NCI-H1694 treated with DMSO at 0.1 percent for 48 hours (cell line): ENCODE data around the gene RGS7.
"Not testable (repeated sequence)": the region's sequence is repeated elsewhere in the genome, so short reads cannot be mapped to it uniquely, and the experiment has no call there.

ENCODE experiments used
- DNase-seq: peaks from one replicate; lab custom pipeline; 2025; lab: John Stamatoyannopoulos, UW

Gene RGS7

DNA sequence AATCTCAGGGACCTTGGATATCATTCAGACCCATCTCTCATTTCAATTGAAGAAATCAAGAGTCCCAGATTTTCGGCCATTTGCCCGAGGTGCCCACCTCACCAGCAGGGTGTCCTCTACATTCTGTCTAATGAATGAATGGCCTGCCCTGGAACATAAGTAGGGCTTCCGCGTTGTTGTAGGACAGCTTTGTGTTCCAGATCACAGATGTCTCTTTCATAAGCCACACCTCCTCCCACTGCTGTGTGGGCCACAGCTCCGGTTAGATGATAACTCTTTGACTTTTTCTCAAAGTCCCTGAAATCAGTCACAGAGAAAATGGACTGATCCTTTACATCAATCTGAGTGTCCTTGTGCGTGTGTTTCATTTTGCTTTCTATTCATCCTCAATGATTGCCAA lies 144.4 kb downstream of the RGS7 start:
- DNase-seq = no peak

DNA sequence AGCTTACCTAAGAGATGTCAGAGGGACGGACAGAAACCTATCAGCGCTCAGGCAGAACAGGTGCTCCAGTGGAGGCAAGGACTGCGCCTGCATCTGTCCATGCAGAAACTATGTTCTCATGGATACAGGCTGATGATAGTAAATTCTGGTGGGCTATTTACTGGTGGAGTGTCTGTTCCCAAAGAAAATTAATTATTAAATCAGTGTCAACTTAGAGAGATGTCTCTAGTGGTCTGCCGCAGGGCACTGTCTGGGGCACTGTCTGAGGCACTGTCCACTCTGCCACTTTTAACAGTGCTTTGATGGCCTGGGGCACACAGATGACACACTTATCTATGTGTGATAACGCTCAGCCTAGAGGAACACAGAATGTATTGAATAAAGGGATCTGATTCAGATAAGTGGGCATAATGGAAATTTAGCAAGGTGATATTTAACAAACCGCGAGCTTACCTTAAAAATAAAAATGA lies 148.1 kb downstream of the RGS7 start:
- no peak for DNase-seq

DNA sequence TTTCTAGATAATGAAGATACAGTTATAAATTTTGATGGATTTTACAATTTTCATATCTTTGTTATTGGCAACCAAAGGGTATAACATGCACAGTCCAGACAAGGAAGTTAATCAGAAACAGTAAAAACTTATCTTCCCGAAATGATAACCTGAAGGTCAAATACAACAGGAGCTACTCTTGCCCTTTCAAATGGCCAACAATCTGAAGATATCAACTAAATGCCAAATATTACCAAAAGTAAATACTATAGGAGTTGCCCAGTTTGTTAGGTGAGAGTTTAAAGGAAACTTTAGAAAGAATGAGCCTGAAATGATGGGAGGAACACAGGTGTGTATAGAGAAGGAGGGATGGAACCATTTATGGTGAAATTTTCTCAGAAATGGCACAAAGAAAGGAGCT lies 153.2 kb downstream of the RGS7 start:
- DNase-seq = no peak

DNA sequence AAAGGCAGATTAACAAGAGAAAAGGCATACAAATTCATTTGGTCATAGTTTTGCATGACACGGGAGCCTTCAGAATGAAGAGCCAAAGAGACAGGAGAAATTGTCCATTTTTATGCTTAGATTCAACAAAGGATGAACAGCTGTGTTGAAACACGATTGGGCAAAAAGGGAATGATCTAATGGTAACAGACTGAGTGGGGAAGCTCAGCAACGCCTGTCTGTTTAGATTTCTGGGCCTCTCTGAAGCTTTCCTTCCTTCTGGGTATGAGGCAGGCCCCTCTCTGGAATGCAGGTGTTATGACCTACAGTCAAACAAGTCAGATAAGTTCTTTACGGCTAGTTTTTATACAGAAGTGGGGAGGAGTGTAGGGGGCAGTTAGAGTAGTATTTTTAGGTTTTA lies 154.6 kb downstream of the RGS7 start:
- no peak for DNase-seq

DNA sequence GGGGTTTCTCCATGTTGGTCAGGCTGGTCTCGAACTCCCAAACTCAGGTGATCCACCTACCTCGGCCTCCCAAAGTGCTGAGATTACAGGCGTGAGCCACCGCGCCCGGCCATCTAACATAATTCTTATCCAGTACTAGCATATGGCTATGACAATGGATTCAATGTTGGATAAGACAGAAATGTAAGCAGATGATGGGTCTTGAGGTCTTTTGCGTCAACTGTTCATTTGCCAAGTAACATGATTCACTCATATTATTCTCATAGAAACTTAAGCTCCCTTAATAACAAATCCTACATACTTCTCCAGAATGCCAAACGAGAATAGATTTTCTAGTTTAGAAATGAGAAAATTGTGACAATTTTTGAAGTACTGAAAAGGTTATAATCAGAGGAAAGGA lies 170.3 kb downstream of the RGS7 start:
- no peak for DNase-seq

DNA sequence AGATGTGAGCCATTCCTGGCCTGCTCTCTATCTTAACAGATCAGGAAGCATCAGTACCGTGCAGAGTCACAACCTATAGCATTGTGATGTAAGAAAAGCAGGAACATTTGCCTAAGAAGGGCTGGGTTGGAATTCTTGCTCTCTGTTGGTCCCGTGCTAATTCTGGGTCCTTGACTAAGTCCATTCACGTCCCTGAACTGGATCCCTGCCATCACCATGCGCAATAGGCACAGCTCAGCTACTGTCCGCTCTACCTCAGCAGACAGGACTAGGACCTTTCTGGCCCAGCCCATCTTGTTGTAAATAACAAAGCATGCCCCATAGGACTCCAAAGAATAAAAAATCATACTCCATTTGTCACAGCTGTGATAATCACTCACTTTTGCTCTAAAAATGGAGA lies 175.0 kb downstream of the RGS7 start:
- no peak for DNase-seq

DNA sequence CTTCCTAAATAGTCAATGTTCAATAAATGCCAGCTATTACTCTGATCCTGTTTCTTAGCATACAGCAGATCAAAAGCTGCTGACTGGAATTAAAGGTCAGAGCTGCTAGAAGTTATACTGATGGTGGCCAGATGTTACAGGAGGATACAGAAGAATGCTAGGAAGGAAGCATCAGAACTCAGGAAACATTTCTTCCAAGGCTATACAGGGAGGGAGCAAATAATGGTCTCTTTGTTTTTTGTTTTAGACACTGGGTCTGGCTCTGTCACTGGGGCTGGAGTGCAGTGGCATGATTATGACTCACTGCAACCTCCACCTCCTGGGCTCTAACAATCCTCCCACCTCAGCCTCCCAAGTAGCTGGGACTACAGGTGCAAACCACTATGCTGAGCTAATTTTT lies 175.5 kb downstream of the RGS7 start:
- DNase-seq = no peak

DNA sequence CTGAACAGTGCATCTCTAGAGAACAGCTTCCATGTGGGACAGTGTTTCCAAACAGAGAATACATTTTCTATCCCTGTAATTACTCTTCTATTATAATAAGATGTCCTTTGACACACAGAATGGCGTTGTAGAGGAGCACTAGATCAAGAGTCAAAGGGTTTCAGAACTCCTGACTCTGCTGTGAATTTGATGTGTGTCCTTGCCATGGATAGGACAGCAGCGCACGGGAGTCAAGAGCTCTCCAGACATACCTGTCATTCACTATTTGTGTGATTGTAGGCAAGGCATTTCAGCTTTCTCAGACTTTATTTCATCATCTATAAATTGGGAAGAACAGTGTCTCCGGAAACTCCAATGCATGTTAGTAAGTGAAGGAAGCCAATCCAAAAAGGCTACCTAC lies 176.4 kb downstream of the RGS7 start:
- DNase-seq = no peak

DNA sequence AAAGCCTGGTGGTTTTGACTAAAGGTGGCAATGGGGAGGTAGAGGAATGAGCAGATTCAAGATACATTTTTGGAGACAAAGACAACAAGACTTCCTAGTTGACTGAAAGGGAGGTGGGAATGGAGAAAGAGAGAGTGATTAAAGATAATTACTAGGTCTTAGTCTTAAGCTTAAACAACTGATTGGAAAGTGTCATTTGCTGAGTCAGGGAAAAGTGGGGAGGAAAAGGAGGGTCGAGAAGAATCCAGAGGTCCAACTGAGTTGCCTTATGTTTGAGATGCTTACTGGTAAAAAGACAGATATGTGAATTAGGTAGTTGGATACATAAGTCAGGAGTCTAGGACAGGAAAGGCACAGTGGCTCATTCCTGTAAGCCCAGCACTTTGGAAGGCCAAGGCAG lies 179.3 kb downstream of the RGS7 start:
- no peak for DNase-seq

DNA sequence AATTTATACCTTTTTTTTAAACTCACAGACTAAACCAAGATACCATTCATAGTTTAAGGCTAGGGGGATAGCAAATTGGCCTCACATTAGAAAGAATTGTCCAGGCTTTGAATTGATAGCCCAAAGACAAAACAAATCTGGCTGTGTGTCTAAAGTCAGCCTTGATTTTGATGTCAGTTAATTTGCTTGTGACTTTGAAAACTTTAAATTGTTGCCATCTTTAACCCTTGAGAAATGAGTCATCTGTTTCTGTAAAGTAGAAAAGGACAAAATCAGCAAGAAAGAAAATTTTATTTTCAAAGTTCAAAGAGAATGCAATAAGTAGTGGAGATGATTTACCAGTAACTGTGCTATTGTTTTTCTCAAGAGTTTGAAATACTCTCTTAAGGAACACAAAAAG lies 184.5 kb downstream of the RGS7 start:
- DNase-seq = no peak

DNA sequence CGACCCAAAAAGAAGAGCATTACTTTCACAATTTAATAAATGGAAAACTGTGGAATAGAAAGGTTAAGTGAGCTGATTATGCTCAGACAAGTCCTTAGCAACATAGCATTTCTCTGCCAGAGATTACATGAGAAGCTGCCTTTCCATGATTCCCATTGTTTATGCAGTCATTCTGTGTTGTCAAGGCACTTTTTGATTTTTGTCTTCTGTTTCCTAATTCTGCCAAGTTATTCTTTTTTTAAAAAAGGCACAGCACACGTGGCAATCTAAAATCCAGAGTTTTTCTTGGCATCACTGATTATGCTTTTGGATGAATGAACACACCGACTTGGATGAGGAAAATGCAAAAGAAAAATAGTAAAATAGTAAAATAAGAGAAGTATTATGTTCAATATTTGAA lies 185.0 kb downstream of the RGS7 start:
- no peak for DNase-seq

DNA sequence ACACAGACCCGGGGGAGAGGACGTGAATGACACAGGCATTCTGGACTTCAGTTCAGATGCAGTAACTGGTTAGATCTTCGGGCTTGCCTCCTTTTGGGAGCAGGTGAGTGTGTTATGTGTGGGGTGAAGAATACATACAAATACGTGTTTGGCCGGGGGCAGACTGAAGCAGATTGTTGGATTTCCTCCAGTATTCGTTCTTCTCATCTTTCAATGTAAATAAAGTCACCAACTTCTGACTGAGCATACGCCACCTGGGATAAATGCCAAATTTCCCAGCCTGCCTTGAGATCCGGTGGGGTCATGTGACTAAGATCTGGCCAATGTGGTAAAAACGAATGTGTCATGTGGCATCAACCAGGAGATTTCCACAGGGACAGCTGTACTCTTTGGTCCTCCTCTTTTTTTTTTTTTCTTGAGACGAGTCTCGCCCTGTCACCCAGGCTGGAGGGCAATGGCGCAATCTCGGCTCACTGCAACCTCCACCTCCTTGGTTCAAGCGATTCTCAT lies 189.8 kb downstream of the RGS7 start:
- DNase-seq = peak; percentile 4

DNA sequence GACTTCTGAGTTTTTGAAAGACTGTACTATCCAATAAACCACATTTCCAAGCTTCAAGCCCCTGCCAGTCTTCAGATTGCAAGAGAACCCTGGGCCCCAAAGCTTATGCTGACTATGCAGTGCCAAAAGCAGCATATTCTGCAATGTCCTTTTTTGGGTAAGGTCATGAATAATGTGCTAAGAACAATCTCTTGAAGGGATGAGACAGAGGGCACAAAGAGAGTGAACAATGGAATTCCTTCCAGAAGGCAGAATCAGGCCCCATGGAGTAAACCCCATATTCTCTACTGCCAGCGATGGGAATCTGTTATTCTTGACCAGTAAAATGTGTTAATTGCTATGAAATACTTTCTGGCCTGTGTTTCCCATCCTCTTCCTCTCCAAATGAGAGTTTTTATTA lies 190.4 kb downstream of the RGS7 start:
- DNase-seq = no peak

DNA sequence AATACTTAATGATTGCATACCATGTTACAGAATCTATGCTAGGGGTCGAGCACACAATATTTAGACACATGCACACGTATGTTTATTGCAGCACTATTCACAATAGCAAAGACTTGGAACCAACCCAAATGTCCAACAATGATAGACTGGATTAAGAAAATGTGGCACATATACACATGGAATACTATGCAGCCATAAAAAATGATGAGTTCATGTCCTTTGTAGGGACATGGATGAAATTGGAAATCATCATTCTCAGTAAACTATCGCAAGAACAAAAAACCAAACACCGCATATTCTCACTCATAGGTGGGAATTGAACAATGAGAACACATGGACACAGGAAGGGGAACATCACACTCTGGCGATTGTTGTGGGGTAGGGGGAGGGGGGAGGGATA lies 191.7 kb downstream of the RGS7 start:
- not testable (repeated sequence) for DNase-seq

DNA sequence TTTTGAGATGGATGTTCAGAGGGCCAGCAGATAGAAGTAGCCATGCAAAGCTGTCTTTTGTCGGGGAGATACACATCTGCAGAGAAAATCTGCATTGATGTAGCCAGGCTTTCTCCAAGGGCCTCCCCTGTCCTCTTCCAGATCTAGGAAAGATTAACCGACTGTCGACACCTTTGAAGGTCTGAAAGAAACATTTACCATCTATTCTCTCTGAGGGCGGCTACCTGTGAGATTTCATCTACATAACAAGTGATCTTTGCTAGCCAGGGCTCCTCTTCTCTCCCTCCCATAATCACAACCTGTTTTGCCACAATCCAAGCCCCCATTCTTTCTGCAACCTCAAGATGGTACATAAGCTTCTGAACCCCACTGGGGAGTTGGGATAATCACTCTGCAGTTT lies 193.6 kb downstream of the RGS7 start:
- DNase-seq = no peak

DNA sequence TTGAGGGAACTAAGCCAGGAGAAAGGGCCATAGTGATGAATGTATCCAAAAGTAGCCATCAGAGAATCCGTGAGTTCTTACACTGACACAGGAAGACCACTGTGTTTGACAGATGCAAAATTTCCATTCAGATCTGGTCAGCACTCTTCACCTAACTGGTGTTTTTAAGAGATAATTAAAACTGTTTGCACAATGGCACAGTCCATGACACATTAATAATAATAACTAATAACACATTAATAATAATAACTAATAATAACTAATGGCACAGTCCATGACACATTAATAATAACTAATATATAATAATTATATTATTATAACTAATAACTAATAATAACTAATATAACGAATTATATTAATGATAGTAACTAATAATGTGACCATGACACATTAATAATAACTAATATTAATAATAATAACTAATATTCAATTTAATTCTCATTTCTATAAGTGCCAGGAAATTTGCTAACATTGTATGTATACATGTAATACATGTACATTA lies 195.8 kb downstream of the RGS7 start:
- DNase-seq = no peak

DNA sequence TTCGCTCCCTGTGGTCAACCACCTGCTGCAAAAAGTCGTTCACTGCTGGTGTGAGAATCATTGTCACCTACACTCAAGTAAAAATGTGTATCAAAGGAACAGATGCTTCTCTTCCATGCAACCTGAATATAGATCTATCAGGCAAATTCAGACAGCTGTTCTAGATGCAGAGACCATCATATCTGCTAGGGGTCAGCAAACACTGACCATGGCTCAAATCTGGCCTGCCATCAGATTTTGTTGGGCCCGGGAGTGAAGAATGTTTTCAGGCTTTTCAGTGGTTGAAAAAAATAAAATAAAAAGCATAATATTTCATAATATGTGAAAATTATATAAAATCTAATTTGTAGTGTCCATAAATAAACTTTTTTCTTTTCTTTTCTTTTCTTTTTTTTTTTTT lies 199.6 kb downstream of the RGS7 start:
- no peak for DNase-seq

DNA sequence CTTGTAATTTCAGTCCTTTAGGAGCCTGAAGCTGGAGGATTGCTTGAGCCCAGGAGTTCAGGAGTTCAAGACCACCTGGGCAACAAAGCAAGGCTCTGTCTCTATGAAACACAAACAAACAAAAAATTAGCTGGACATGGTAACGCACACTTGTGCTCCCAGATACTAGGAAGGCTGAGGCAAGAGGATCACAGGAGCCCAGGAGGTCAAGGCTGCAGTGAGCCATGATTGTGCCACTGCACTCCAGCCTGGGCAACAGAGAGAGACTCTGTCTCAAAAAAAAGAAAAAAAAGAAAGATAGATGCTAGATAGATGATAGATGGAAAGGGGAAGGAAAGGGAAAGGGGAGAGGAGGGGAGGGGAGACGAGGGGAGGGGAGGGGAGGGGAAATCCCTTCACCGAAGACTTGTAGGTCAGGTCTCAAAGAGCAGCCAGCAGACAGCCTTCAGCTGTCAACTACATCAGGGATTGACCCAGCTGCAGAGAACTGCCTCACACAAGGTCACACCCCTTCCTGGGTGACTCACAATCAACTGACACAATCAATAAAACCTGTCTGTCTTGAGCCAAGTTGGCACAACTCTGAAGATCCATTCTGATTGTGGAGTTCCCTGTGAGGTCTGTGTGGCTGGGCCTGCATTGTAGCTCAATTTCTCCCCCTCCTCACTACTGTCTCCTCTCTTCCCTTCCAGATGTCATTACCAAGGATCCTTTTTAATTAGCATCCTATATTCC lies 200.6 kb downstream of the RGS7 start:
- DNase-seq = no peak

DNA sequence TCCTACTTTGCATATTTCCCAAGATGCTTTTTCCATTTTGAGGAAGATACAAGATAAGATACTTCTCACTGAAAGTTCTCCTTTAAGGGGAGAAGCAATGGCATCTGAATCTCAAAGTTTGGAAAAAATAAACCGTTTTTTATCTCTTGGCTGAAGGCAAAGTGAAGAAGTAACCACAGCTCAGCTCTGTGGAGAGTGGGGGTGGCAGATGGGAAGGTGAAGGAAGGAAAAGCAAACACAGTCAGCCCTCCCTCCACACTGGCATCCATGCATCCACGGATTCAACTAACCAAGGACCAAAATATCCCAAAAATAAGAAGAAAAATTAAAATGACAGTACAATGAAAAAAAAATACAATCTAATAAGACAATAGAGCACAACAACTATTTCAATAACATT lies 211.1 kb downstream of the RGS7 start:
- DNase-seq = no peak

DNA sequence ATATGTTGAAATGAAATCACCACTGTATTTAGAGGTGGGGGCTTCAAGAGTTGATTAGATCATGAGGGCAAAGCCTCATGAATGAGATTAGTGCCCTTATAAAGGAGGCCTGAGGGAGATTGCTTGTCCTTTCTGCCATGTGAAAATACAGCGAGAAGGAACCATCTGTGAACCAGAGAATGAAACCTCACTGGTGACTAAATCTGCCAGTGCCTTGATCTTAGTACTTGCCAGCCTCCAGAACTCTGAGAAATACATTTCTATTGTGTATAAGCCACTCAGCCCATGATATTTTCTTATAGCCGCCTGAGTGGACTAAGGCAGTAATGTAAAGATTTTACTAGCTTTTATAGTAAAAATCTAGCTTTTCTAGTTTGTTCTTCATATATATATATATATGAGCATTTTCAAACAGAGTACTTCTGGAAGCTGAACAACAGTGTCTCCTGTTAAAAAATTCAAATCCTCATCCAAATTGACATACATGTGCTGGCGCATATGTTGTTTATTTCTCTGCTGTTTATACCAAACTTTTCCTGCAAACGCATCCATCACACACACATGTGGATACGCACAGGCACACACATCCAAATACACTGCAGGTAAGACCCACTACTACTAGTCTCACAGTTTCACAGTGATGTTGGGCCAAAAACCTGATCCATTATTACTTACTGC lies 213.1 kb downstream of the RGS7 start:
- no peak for DNase-seq

DNA sequence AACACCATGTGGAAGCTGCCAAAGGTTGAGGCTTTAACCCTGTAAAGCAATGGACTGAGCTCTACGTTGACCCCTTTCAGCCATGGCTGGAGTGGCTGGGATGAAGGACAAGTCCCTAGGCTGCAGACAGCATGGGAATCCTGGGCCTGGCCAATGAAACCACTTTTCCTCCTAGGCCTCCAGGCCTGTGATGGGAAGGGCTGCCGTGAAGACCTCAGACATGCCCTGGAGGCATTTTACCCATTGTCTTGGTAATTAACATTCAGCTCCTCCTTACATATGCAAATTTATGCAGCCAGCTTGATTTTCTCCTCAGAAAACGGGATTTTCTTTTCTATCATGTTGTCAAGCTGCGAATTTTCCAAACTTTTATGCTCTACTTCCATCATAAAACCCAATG lies 214.5 kb downstream of the RGS7 start:
- no peak for DNase-seq

DNA sequence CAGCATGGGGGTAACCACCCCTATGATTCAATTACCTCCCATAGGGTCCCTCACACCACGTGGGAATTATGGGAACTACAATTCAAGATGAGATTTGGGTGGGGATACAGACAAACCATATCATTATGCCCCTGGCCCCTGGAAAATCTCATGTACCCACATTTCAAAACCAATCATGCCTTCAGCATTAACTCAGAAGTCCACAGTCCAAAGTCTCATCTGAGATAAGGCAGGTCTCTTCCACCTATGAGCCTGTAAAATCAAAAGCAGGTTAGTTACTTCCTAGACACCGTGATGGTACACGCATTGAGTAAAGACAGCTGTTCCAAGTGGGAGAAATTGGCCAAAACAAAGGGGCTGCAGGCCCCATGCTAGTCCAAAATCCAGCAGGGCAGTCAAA lies 215.4 kb downstream of the RGS7 start:
- not testable (repeated sequence) for DNase-seq

DNA sequence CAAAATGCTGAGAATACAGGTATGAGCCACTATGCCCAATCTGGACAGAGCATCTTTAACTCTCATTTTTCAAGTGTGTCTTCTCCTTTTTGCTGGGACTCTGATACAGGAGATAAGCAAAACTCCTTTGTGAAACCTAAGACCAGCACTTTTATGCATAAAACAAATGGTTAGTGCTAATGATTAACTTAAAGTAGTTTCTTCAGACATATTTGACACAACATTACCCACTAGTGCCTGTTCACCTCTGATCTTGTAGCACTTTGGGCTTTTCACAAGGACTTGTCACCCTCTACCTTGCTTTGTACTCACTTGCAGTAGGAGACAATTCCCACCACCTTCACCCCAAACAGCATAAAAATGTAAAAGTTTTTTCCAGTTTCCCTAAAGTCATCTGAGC lies 216.3 kb downstream of the RGS7 start:
- DNase-seq = no peak

DNA sequence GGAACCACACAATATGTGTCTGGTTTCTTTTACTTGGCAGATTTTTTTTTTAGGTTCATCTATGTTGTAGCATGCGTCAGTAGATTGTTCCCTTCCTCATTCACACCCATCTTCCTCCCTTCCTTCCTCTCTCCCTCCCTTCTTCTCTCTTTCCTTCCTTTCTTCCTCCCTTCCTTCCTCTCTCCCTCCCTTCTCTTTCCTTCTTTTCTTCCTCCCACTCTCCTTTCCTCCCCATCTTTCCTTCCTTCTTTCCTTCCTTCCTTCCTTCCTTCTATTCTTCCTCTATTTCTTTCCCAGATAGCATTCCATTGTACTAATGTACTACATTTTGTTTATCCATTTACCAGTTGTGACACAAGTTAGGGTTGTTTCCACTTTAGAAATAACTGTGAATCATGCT lies 218.0 kb downstream of the RGS7 start:
- DNase-seq = no peak
